Measurements from ENCODE around the gene TRIM31.

TRIM31 gene

DNA sequence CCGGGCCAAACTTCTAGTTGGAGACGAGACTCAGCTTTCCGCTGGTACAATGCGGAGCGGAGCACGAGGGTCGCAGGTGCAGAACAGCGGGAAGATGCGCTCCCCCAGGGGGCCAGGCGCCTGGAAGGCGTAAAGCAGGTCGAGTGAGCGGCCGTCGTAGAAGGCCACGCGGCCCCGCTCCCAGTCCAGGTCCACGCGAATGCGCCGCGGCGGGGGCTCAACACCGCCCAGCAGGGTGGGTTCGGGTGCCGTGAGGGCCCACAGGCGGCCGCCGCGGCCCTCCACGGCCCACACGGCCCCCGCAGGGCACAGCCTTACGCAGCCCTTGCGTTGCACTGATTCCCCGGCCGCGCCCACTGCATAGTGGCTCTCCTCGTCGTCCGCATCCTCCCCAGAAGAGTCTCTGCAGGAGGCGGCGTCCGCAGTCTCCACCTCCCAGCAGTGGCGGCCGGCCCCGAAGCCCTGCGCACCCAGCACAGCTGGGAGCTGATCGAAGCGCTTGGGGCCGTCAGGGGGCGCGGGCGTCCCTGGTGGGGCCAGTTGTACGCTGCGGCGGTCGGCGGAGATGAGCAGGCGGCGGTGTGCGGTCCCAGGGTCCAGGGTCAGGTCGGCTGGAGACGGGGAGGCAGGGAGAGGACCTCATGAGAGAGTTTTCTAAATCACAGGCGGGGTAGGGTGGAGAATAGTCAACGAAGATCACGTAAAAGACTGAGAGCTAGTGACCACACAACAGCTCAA lies 41.6 kb downstream of the TRIM31 start (continued):
- TF ChIP-seq, protein P1, sequence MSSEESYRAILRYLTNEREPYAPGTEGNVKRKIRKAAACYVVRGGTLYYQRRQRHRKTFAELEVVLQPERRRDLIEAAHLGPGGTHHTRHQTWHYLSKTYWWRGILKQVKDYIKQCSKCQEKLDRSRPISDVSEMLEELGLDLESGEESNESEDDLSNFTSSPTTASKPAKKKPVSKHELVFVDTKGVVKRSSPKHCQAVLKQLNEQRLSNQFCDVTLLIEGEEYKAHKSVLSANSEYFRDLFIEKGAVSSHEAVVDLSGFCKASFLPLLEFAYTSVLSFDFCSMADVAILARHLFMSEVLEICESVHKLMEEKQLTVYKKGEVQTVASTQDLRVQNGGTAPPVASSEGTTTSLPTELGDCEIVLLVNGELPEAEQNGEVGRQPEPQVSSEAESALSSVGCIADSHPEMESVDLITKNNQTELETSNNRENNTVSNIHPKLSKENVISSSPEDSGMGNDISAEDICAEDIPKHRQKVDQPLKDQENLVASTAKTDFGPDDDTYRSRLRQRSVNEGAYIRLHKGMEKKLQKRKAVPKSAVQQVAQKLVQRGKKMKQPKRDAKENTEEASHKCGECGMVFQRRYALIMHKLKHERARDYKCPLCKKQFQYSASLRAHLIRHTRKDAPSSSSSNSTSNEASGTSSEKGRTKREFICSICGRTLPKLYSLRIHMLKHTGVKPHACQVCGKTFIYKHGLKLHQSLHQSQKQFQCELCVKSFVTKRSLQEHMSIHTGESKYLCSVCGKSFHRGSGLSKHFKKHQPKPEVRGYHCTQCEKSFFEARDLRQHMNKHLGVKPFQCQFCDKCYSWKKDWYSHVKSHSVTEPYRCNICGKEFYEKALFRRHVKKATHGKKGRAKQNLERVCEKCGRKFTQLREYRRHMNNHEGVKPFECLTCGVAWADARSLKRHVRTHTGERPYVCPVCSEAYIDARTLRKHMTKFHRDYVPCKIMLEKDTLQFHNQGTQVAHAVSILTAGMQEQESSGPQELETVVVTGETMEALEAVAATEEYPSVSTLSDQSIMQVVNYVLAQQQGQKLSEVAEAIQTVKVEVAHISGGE (tag by site-specific recombination; conservative IDR thresholded peaks at IDR 0.05; ENCODE audit: low read depth), result no peak
- TF ChIP-seq ZNF24 (tag by site-specific recombination; IDR thresholded peaks at IDR 0.05) (no peak), SP3 (tag by site-specific recombination; IDR thresholded peaks at IDR 0.05) (no peak), KLF9 (tag by site-specific recombination; IDR thresholded peaks at IDR 0.05; ENCODE audit: low read depth) (no peak), ZNF549 (tag by site-specific recombination; IDR thresholded peaks at IDR 0.05) (no peak)

DNA sequence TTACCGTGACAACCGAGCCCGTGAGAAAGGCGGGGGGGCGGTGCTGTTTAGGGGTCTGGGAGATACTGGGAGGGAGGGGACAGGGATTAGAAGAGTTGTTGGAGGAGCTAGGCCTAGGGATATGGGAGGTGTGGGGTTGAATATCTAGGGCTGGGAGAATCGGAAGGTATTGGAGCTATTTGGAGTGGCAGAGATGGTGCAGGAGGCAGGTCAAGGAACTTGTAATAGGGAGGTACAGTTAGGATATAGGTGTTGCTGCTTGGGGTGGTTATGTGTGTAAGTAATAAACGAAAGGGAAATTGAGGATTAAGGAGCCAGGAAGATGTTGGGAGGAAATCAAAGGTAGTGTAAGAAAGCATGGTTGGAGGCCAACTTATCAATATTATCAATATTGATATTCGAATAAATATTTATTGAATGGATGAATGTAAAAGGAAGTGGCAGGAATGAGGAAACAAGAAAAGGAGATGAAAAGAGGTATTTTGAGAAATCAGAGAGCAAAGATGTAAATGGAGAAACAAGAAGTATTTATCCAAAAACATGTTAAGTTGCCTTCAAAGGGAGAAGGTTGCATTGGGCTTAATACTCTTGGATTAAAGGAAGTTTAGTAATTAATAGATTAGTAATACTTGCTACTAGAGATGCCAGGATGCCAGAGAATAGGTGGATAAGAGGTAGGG lies 45.3 kb downstream of the TRIM31 start:
- CTCF ChIA-PET, result interaction anchor here (0.6 to 2.6 kb wide), 6 partner anchors 34 to 429 kb away, joined by 3 to 8 read pairs (median 4); no protein-coding TSS in a partner anchor
- peak overlapping the region; percentile 38 for H3K27ac ChIP-seq (ENCODE audit: extremely low read depth, low read depth, low read length)

More for the DNA sequence above, 45.3 kb downstream of the TRIM31 start:
- H3K4me1 ChIP-seq (ENCODE audit: control insufficient read depth, insufficient read depth, low read length), result peaks cover 10% of the 10 kb centered on the region
- TF ChIP-seq, protein P2, sequence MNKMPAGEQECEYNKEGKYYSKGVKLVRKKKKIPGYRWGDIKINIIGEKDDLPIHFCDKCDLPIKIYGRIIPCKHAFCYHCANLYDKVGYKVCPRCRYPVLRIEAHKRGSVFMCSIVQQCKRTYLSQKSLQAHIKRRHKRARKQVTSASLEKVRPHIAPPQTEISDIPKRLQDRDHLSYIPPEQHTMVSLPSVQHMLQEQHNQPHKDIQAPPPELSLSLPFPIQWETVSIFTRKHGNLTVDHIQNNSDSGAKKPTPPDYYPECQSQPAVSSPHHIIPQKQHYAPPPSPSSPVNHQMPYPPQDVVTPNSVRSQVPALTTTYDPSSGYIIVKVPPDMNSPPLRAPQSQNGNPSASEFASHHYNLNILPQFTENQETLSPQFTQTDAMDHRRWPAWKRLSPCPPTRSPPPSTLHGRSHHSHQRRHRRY (tag by site-specific recombination; IDR thresholded peaks at IDR 0.05), result 0 out of 2 replicates have a peak, but pooled peaks have one; percentile 32
- TF ChIP-seq ZNF341 (tag by site-specific recombination; IDR thresholded peaks at IDR 0.05; ENCODE audit: low read depth), result peak; percentile 4
- TF ChIP-seq ZNF335 (tag by site-specific recombination; conservative IDR thresholded peaks at IDR 0.05), result peak; percentile 2; the same call in 1 of the 2 replicates
- TF ChIP-seq ZNF146 (tag by site-specific recombination; IDR thresholded peaks at IDR 0.05), result no peak
- TF ChIP-seq ZNF121 (tag by site-specific recombination; IDR thresholded peaks at IDR 0.05), result no peak
- TF ChIP-seq, protein P3, sequence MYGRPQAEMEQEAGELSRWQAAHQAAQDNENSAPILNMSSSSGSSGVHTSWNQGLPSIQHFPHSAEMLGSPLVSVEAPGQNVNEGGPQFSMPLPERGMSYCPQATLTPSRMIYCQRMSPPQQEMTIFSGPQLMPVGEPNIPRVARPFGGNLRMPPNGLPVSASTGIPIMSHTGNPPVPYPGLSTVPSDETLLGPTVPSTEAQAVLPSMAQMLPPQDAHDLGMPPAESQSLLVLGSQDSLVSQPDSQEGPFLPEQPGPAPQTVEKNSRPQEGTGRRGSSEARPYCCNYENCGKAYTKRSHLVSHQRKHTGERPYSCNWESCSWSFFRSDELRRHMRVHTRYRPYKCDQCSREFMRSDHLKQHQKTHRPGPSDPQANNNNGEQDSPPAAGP (tag by site-specific recombination; IDR thresholded peaks at IDR 0.05), result 0 out of 2 replicates have a peak, but pooled peaks have one; percentile 17
- TF ChIP-seq, protein P4, sequence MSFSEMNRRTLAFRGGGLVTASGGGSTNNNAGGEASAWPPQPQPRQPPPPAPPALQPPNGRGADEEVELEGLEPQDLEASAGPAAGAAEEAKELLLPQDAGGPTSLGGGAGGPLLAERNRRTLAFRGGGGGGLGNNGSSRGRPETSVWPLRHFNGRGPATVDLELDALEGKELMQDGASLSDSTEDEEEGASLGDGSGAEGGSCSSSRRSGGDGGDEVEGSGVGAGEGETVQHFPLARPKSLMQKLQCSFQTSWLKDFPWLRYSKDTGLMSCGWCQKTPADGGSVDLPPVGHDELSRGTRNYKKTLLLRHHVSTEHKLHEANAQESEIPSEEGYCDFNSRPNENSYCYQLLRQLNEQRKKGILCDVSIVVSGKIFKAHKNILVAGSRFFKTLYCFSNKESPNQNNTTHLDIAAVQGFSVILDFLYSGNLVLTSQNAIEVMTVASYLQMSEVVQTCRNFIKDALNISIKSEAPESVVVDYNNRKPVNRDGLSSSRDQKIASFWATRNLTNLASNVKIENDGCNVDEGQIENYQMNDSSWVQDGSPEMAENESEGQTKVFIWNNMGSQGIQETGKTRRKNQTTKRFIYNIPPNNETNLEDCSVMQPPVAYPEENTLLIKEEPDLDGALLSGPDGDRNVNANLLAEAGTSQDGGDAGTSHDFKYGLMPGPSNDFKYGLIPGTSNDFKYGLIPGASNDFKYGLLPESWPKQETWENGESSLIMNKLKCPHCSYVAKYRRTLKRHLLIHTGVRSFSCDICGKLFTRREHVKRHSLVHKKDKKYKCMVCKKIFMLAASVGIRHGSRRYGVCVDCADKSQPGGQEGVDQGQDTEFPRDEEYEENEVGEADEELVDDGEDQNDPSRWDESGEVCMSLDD (tag by site-specific recombination; IDR thresholded peaks at IDR 0.05), result no peak
- TF ChIP-seq ZNF16 (tag by site-specific recombination; IDR thresholded peaks at IDR 0.05; ENCODE audit: low read depth), result peak; percentile 24; the same call in 1 of the 2 replicates
- TF ChIP-seq ZNF600 (tag by site-specific recombination; IDR thresholded peaks at IDR 0.05), result no peak
- TF ChIP-seq ZBTB48 (tag by site-specific recombination; IDR thresholded peaks at IDR 0.05), result peak; percentile 99
- TF ChIP-seq ZXDB (tag by site-specific recombination; IDR thresholded peaks at IDR 0.05), result 0 out of 2 replicates have a peak, but pooled peaks have one; percentile 11
- TF ChIP-seq ZNF394 (tag by site-specific recombination; IDR thresholded peaks at IDR 0.05; ENCODE audit: borderline replicate concordance), result peak; percentile 38; the same call in 1 of the 2 replicates
- 0 out of 2 replicates have a peak, but pooled peaks have one; percentile 11 for TF ChIP-seq ZNF292 (tag by site-specific recombination; IDR thresholded peaks at IDR 0.05; ENCODE audit: borderline replicate concordance, low read depth)
- TF ChIP-seq PRDM4 (tag by site-specific recombination; IDR thresholded peaks at IDR 0.05), result peak; percentile 8; the same call in 1 of the 2 replicates
- 0 out of 2 replicates have a peak, but pooled peaks have one; percentile 25 for TF ChIP-seq GLIS2 (tag by site-specific recombination; IDR thresholded peaks at IDR 0.05)
- peak overlapping the region; percentile 83 for H3K4me3 ChIP-seq (ENCODE audit: low read depth, low read length)
- H3K36me3 ChIP-seq (ENCODE audit: control insufficient read depth in 2 of 2, insufficient read depth in 1 of 2, low read length in 2 of 2), result peaks cover 17 to 45% of the 10 kb centered on the region in 2 experiments; a peak in 2 of 3 replicates
- no peaks in the 10 kb centered on the region for H3K9me3 ChIP-seq (ENCODE audit: control insufficient read depth, insufficient read depth, low read depth, low read length)
- POLR2A ChIA-PET, result interaction anchor here (0.6 to 3.6 kb wide), 4 partner anchors 10 to 147 kb away, joined by 3 to 26 read pairs (median 4); partner anchors contain the start of gene TRIM26
